LoVo (cell line): ENCODE data around the gene RNF182.
"Not testable (repeated sequence)": the region's sequence is repeated elsewhere in the genome, so short reads cannot be mapped to it uniquely, and the experiment has no call there.

ENCODE experiments used
- DNase-seq: peaks from one replicate; pipeline ENCODE4 v3.0.0-alpha.2; 2016; ENCODE audit warnings: low spot score

RNF182 gene

DNA sequence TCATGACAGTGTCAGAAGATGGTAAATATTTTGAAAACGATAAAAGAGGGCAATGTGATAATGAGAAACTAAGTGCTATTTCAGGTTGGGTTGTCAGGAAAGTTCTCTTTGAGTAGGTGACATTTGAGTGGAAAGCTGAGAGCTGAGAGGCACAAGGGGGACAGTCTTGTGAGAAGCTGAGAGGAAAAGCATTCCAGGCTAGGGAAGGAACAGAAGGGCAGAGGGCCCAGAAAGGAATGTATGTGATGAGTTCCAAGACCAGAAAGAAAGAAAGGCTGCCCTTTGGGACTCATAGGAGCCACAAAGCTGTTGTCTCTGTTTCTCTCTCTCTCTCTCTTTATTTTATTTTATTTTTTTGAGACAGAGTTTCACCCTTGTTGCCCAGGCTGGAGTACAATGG lies 7.6 kb upstream of the RNF182 start:
- no peak for DNase-seq

DNA sequence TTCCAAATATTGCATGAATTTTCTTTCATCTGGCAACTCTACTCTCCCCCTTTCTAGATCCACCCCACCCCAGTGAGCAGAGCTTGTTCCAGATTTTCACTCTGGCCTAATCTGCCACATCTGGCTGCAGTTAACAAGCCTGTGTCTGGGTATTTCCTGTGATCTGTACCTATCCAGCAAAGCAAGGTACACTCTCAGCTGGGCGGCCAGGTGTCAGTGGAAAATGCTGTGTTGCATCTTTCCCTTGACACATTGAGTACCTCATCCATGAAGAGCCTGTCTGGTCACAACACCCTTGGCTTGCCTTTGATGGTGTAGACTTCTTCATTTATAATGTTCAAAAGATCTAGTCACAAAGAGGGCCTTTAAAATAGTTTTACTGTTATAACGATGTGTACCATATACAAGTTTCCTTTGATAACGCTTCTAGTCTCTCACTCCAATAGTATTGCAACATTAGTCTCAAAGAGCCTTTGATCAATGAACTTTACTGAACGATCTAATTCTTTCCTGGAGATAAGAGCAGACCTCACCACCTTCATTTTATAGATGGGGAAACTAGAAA lies 6.0 kb upstream of the RNF182 start:
- no peak for DNase-seq

DNA sequence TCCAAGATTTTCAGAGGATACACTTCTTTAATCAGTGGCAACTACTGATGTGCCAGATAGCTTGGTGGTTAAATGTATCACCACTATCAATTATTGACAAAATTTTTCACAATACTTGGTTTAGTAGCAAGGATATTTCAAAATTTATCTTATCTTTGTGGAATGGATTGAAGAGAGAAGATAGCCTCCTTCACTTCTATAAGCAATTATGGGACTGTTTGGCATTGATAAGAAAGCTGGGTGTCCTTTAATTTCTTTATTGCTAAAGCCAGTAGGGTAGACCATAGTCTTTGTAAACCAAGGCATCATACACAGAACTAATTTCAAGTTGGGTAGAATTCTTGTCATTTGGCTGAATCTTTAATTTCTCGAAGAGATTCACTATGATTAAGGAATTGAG lies 4.9 kb upstream of the RNF182 start:
- DNase-seq, result no peak

DNA sequence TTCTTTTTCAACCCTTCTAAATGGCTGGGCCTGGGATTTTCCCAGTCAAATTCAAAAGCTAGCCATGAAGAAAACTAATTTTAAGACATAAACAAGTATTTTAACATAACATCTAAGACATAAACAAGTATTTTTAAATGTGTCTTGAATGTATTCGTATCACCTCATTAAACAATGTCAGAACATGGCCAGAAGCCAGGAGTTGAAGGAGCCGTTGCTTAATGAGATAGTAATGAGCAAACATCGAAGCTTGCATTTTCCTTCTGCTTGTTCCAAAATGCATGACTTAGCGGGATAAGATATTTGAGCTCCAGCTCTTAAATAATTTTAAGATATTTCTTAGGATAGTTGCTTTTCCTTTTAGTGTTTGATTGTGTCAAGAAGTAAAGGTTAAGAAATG lies 4.2 kb upstream of the RNF182 start:
- no peak for DNase-seq

DNA sequence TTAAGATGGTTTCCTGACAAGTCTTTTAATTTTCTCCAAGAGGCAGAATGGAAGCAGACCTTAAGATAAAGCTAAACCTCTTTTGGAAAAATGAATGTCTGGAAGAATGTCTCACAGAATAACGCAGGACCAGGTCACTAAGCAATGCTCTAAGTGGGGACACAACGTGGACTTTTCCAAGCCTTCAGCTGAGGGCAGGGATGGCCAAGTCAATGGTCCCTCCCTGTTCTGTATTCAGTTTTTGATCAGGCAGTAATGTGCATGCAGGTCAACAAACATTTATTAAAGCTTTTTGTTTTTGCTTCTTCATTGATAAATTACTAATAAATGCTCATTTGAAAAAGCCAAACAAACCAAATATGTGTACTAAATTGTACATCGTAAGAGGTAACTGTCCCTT lies 2.0 kb upstream of the RNF182 start:
- no peak for DNase-seq

DNA sequence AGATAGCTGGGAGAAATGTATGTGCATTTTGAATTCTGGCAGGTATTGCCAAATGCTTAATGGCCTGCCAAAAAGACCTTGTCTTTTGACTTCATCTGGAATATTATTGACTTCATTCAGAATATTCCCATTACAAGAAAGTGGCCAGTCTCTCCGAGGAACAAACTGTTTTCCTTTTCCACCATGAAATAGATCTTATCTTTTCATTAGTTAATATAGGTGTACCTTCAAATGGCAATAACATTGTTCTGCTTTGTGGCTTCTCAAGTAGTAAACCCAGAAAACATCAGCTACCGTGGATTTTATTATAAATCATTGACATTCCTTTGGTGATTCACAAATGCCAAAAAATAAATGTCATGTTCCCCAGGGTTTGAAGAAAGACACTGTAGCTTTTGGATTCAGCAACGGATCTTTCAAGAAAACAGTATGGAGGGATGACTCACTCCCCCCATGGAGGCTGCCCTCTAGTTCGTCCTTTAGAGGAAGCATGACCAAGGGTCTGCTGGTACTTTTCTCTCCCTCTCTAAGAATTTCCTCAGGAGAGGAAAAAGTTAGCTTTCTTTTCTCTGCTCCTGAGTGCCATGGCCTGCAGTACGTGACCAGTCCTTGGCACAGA lies 1.1 kb upstream of the RNF182 start:
- DNase-seq, result no peak

DNA sequence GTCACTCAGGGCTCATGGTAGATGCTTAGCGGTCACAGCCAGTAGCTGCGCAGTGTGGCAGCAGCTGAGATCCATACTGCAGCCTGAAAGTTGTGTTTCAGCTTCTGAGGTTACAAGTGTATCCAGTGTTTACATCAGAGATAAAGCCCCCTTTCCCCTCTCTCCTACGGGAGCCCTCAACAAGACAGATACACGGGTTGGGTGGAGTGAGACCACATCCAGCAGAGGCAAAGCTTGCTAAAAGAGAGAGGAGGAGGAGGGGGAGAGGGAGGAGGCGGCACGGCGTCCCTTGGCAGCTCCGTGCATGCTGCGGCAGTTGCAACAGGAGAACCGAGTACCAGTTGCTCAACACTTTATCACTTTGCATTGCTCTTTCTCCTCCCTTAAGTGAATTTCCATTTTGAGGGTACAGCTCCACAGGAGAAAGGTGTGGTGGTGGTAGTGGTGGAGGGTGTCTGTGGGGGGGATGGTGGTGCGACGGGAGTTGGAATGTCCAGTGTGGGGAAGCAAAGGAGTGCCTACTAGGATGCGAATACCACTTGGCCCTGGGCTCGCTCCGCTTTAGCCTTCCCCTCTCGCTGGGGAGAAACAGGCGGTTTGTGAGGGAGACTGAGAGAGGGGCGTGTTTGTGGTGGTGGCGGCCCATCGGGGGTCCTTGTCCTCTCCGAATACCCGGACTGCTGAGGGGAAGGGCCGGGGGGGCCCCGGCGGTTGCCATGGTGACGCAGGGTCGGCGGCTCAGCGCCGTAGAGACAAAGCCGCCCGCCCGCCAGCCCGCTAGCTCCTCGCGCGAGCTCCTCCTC lies 405 bp upstream of the RNF182 start:
- no peak for DNase-seq

DNA sequence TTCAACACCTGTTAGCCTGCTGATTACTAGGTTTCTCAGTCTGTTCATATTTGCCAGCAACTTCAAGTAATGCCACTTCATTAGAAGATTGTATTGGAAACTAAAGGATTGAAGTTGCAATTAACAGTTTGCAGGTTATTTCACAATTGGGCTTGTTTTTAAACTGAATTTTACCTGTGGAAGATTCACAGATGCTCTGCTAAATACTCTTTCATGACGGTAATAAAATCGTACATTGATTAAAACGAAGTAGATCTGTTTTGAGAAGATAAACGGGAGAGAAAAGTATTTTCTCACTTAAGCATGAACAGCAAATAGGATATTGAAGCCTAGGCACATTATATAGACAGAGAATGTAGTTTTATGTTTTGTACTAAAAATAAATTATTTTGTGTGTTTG lies 1.6 kb downstream of the RNF182 start:
- DNase-seq, result no peak

DNA sequence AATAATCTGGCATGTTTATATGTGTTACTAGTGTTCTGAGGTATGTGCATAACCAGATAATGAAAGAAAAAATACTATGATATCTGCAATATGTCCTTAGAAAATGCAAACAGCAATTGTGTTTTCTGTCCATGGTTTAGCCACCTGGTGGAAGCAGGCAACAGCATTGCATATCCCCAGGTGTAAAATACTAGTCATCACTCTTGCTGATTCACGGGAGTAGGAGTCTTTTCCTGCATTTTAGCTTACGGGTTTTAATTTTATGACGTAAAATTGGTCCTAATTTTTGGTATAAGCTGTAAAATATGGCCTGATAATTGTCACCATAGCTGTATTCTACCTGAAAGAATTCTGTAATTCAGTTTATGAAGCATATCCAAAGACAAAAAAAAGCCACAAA lies 2.5 kb downstream of the RNF182 start:
- DNase-seq, result no peak

DNA sequence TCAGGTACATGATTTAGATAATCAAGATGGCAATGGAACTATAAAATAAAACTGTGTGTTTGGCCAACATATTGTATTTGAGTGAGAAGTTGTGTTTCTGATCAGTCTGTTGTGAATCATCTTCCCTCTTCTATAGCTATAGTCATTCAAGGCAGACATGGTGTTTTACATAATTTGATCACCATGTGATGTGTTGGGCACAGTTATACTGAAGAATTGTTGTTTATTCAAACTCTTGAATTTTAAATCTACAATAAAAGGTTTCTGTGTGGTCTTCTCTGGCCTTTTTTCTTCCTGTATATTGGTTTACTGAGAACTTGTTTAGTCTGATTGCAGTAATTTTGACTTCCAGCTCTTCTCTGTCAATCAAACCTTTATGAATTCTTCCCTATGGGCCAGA lies 4.4 kb downstream of the RNF182 start:
- no peak for DNase-seq

DNA sequence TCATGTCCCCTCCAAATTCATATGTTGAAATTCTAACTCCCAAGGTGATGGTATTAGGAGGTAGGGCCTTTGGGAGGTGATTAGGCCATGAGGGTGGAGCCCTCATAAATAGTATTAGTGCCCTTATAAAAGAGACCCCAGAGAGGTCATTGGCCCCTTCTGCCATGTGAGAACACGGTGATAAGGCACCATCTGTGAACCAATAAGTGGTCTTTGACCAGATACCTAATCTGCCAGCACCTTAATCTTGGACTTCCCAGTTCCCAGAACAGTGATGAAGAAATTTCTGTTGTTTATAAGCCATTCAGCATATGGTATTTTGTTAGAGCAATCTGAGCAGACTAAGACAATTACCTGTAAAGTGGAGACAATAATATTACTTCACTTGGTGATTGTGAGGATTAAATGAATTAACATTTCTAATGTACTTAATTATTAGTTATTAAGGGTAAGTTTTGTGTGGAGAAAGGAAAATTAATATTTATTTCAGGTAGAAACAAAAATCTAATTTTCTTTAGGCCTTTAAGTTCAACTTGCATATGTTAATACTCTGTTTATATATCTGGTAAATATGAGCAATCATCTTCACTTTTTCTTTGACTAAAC lies 7.1 kb downstream of the RNF182 start:
- DNase-seq, result no peak

DNA sequence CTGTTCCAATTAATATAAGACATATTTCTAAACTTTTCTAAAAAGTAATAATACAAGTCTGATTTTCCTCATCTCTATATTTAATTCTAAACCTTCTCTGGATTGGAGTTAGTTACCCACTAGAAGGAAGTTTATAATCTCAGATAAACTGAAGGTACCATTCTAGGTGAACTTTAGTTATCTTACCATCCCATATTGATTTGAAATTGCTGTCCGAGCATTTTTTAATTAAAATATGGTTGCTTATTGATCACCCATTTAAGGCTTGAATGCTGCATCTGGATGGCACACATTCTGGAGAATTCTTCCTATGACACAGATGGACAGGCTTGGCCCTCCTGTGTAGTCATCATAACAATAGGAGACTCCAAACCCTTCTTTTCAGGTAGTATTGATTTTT lies 8.0 kb downstream of the RNF182 start:
- no peak for DNase-seq

DNA sequence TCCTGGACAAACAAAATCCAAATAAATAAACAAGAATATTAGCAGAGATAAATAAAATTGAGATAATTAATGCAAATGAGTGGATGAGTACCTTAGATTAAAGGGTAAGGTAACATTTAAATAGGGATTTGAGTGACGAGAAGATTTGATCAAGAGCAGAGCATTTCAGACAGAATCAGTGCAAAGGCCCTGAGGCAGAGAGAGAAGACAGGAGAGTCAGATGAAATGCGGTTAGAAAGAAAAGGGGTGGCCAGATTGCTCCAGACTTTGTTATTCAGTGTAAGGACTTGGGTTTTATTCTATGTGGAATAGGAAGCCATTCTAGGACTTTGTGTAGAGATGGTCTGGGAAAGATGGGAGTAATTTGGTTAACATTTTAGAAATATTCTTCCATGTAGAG lies 10.0 kb downstream of the RNF182 start:
- no peak for DNase-seq

DNA sequence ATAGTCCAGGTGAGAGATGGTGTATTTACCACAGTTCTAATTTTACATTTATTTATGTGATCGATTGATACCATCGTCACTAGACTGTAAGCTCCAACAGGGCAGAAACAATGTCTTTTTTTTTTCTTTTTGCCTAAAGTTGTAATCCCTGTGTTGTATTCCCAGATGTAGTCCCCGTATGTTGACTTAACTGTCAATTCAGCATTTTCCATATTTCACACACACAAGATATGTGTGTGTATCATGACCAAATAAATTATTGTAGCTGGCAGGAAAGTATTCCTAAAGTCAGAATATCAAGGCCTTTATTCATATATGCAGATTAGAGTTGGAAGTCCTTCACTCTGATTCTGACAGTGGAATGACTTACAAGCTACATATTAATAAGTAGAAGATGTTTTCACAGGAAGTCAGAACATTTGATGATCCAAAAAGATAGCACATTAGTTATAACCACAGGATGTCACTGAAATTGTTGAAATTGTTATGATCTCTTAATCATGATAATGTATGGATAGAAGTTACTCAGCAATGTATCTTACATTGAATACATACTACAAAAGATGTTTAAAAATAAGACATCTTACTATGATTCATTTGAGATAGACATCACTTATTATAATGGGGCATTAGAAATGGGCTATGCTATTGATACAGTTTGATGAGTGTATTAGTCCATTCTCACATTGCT lies 10.6 kb downstream of the RNF182 start:
- DNase-seq, result no peak

DNA sequence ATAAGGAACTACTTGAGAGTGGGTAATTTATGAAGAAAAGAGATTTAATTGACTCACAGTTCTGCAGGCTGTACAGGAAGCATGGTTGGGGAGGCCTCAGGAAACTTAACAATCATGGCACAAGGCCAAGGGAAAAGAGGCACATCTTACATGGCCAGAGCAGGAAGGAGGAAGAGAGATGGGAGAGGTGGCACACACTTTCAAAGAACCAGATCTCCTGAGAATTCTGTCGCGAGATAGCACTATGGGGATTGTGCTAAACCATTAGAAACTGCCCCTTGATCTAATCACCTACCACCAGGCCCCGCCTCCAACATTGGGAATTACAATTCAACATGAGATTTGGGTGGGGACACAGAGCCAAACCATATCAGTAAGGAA lies 11.1 kb downstream of the RNF182 start:
- DNase-seq, result not testable (repeated sequence)

DNA sequence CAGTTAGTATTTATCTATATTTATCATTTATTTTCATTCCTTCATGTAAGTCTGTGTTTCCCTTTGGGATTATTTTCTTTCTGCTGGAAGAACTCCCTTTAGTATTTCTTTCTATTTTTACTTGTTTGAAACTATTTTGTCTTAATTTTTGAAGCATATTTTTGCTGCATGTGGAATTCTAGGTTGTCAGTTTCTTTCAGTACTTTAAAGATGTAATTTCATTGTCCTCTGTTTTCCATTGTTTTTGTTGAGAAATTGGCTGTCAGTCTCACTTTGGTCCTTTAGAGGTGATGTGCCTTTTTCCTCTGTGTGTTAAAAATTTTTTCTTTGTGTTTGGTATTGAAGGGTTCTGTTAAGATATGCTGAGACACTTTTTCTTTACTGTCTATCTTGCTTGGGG lies 17.1 kb downstream of the RNF182 start:
- DNase-seq, result no peak

DNA sequence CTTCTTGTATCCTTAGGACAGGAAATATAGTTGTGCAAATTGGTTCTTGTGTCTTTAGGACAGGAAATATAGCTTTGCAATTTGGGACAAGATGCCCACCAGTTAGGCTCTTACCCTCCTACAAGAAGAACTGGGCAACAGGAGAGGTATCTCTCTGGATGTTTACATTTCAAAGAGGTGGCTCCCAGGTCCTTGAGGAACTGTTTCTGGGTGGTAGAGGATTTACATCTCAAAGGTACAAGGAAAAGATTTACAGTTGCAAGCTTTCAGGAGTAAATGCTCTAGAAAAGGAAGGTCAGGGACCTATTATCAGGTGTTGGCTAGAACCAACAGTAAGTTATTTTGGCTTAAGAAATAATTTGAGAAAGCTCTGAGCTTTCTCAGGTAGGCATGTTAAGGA lies 19.2 kb downstream of the RNF182 start:
- no peak for DNase-seq

DNA sequence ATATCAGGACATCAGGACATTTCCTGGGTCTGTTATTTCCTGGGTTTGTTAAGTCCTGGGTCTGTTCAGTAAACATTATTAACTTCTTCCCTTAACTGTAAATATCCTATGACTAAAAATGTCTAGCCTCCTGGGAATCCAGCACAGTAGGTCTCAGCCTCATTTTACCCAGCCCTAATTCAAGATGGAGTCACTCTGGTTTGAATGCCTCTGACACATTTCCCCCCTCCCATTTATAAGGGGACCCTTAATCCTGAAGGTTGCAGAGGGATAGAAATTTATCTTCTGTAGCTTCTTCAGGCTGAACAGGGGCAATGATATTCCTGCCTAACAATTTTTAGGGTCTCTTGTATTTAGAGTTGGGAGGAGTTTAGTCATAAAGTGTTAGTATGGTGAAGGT lies 21.8 kb downstream of the RNF182 start:
- DNase-seq, result no peak

DNA sequence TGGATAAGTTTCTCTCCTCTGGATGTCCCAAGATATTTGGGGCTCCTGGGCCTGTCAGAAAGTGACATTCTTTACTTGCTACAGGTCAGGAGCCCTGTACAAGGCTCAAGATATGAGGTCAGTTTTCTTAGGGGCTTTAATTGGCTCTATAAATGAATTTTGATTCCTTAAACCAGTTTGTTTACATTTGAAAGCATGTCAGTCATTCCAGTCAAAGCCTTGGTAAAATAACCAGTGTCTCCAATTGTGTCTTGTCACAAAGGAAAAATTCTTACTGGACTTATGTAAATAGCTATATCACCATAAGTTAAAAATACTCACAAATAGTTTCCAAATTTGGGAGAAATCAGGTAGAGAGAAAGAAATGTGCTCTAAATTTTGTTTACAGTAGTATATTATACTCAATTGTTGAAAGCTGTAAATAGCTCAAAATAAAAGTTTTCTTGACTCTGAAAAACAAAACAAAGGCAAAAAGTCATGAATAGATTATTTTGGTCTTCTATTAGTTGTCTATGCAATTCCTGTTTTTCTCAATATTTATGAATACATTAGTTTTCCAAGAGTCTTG lies 22.9 kb downstream of the RNF182 start:
- no peak for DNase-seq

DNA sequence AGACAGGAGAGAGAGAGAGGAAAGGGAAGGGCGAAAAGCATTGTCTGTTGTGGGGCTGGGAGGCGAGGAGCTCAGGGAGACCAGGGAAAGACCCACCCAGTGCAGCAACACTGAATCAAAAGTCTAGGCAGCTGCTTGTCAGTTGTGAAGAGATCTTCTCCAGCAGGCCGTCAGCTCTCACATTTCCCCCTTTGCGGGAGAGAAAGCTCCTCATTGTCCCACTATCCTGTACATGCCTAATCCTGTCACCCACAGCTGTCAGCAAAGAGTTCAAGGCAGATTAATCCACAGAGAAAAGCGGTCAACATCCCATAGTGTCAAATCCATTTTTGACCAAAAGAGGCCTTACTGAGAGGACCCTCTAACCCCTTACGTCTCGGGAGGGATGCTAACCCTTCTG lies 27.3 kb downstream of the RNF182 start:
- DNase-seq, result no peak

DNA sequence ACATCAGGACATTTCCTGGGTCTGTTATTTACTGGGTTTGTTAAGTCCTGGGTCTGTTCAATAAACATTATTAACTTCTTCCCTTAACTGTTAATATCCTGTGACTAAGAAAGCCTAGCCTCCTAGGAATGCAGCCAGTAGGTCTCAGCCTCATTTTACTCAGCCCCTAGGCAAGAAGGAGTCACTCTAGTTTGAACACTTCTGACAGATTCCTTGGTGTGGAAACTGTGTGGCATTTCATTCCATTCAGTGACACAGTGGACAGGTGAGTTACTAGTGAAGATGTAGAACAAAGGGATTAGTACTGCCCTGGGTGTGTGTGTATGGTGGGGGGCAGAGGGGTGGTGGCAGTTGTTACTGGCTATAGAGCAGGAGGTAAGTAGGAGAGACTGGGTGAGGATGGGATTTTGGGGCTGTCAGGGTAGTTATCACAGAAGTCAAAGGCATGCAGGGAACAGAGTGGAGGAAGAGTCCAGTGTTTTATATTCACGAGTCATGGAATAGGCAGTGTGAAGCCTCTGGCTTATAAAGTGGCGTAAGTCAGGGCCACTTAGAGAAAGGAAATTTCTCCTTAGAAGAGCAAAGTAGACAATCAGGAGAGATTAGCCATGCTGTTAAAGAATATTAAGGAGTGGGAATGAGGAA lies 28.4 kb downstream of the RNF182 start:
- no peak for DNase-seq

DNA sequence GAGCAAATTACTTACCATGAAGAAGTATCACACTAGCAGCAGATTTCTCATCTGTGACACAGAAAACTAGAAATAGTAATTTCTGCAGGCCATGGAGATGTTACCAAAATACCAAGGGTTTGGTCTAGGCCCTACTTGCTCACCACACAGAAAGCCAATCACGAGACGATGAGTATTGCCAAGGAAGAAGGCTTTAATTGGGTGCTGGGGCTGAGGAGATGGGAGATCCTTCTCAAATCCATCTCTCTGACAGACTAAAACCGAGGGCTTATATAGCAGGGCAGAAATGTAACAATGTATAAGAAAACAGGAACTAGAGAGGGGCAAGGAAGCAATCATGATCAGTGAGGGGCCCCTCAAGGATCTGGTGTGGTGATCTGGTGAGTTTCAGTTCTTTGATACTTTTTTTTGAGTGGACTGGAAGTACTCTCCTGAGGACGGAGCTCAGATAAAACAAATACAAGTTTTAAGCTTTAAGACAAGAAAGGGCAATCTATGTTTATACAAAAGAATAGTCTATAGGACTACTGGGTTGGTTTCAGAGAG lies 40.9 kb downstream of the RNF182 start:
- no peak for DNase-seq
